Lung (tissue), 12 donors: Measurements from ENCODE around the gene CCDC89. TPM values are rescaled to one million over a fixed set of nuclear protein-coding genes. Genes with fewer than 3 reads are reported as not detected.

Experiments
- ATAC-seq: fragments of 200-7000 bp; cut with Tn5 transposase; one replicate; pipeline ENCODE4 v1.9.1; 2020; ENCODE audit warnings: moderate number of reproducible peaks; ENCODE audit not compliant: insufficient read depth, low FRiP score
- DNase-seq, 3 donors: peaks; one replicate each; pipeline ENCODE4 v3.0.0-alpha.2; 2013 to 2017
- H3K27ac ChIP-seq, 2 donors: one replicate each; pipeline ENCODE4 v1.5.1; 2013; ENCODE audit warnings: mild to moderate bottlenecking in 2 of 2, moderate library complexity in 2 of 2, control low read depth in 1 of 2, inconsistent platforms in 1 of 2, low read depth in 1 of 2, low read length in 1 of 2
- H3K27me3 ChIP-seq, 3 donors: one replicate each; pipeline ENCODE4 v1.5.1; 2013; ENCODE audit warnings: low read length in 2 of 3; ENCODE audit not compliant: control insufficient read depth in 3 of 3, insufficient read depth in 3 of 3
- H3K36me3 ChIP-seq, 4 donors: one replicate each; pipeline ENCODE4 v1.5.1; 2013; ENCODE audit warnings: low read length in 4 of 4, mild to moderate bottlenecking in 1 of 4, moderate library complexity in 1 of 4; ENCODE audit not compliant: control insufficient read depth in 4 of 4, insufficient read depth in 4 of 4
- H3K4me1 ChIP-seq, 5 donors: one replicate each; pipeline ENCODE4 v1.5.1; 2013; ENCODE audit warnings: low read length in 5 of 5, mild to moderate bottlenecking in 2 of 5, moderate library complexity in 1 of 5; ENCODE audit not compliant: control insufficient read depth in 5 of 5, insufficient read depth in 5 of 5
- H3K4me3 ChIP-seq: one replicate; pipeline ENCODE4 v1.5.1; 2013; ENCODE audit warnings: mild to moderate bottlenecking, control low read depth, moderate library complexity
- H3K9ac ChIP-seq, 2 donors: one replicate each; pipeline ENCODE4 v1.5.1; 2013; ENCODE audit warnings: low read length in 2 of 2, control low read depth in 1 of 2; ENCODE audit not compliant: insufficient read depth in 1 of 2
- H3K9me3 ChIP-seq, 4 donors: one replicate each; pipeline ENCODE4 v1.5.1; 2013; ENCODE audit warnings: low read length in 3 of 4, mild to moderate bottlenecking in 1 of 4, moderate library complexity in 1 of 4; ENCODE audit not compliant: control insufficient read depth in 4 of 4, insufficient read depth in 3 of 4
- WGBS, 2 donors: extraction: QIAGEN DNeasy Blood & Tissue Kit; methylation state at CpG; one replicate each; pipeline ENCODE4 v1.1.7; 2013; 5-methylcytosine and 5-hydroxymethylcytosine counted together
- polyA plus RNA-seq, 2 donors: library from polyadenylated mRNA; stranded (reverse); fragments of 200-250 nt; gene quantifications; one replicate each; pipeline ENCODE4 v1.2.1, GENCODE V29; 2013
- total RNA-seq, 2 donors: library from RNA; depleted of rRNA in 1 of 2; stranded (reverse); fragments of >200 nt in 1 of 2; gene quantifications; one replicate each; pipeline ENCODE4 v1.2.1, GENCODE V29; 2014 to 2021
- TF ChIP-seq, protein P1 (sequence below): IDR thresholded peaks from 2 replicates; pipeline ENCODE4 v1.5.1; 2012; ENCODE audit warnings: mild to moderate bottlenecking; ENCODE audit errors: control extremely low read depth, extremely low read depth
- donor health status: control.
- donor health status: control.
- donor health status: Bipolar disorder and iron deficiency.
- donor health status: healthy.
- donor health status: DM: yes; HTN: yes; CAD: no.

CCDC89 gene
- total and polyA plus RNA-seq, 4 donors = 0.65 to 6.5 (median 3.1) TPM

DNA sequence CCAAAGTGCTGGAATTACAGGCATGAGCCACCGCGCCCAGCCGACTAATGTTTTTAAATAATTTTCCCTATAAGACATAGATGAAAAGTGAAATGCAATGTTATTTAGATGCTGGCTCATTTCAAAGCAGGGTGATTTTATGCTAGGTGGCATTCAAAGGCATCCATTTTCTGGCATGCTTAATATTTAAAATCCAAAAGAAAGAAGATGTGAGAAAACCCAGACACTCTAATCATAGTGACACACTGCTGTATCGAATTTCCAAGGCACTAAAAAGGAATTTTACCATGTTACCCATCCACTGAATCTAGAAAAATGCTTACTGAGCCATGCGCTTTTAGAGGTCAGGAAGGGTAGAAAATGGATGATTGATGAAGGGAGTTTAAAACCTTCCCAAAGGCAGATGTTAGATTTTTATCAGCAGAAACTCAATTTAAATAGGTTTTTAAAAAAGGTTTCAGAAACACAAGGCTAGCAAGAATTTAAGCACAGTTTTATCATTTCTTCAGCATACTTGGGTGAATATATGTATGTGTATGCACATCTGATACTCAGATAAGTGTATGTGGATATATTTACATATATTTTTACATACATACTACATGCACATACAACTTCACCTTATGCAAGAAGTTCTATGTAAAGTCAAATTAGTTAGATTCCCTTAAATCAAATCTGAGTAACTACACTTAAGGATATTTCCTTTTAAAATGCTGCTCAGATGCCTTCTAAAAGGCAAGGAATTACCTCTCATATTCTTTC lies 24.1 kb upstream of the CCDC89 start:
- TF ChIP-seq, protein P1, sequence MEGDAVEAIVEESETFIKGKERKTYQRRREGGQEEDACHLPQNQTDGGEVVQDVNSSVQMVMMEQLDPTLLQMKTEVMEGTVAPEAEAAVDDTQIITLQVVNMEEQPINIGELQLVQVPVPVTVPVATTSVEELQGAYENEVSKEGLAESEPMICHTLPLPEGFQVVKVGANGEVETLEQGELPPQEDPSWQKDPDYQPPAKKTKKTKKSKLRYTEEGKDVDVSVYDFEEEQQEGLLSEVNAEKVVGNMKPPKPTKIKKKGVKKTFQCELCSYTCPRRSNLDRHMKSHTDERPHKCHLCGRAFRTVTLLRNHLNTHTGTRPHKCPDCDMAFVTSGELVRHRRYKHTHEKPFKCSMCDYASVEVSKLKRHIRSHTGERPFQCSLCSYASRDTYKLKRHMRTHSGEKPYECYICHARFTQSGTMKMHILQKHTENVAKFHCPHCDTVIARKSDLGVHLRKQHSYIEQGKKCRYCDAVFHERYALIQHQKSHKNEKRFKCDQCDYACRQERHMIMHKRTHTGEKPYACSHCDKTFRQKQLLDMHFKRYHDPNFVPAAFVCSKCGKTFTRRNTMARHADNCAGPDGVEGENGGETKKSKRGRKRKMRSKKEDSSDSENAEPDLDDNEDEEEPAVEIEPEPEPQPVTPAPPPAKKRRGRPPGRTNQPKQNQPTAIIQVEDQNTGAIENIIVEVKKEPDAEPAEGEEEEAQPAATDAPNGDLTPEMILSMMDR = no peak
- 90 to 93% methylated on average over 5 of the region's 5 CpGs for WGBS, 2 donors
- H3K9me3 ChIP-seq = no peaks in the 10 kb centered on the region

DNA sequence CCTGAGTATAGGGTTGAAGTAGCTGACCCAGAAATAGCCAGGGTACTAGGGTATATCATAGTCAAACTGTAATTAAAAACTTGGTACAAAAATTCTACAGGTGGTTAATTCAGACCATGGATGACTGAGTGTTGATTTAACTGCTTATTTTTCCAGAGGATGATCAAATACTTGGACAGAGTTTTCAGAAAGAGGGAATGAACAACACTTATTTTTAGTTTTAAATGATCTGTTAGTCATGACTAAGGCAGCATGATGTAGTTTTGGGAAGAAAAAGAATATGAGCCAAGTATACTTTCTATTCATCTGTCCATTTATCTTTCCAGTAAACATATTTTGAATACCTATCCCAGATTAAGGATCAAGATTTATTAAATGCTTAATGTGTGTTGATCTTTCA lies 19.8 kb upstream of the CCDC89 start:
- ATAC-seq = no peak
- H3K36me3 ChIP-seq = peaks cover 0 to 3% (median 0%) of the 10 kb centered on the region in 4 donors
- H3K27me3 ChIP-seq = no peaks in the 10 kb centered on the region
- no peaks in the 10 kb centered on the region for H3K9me3 ChIP-seq
- H3K9ac ChIP-seq = no peak overlapping the region
- no peak for DNase-seq
- H3K4me1 ChIP-seq = no peaks in the 10 kb centered on the region
- no peak overlapping the region for H3K27ac ChIP-seq
- TF ChIP-seq, protein P1 = no peak
- no peak overlapping the region for H3K4me3 ChIP-seq

More for the DNA sequence above, 24.1 kb upstream of the CCDC89 start:
- H3K36me3 ChIP-seq = peaks cover 0 to 6% (median 2%) of the 10 kb centered on the region in 4 donors
- H3K4me1 ChIP-seq = no peaks in the 10 kb centered on the region
- DNase-seq = no peak
- no peaks in the 10 kb centered on the region for H3K27me3 ChIP-seq
- H3K27ac ChIP-seq = no peak overlapping the region
- H3K4me3 ChIP-seq = no peak overlapping the region
- H3K9ac ChIP-seq = no peak overlapping the region
- ATAC-seq = no peak

GRCh38 chr11:85704967-85705366 lies 19.0 kb upstream of the CCDC89 start:
- WGBS, 2 donors = 95 to 96% methylated on average over 3 of the region's 3 CpGs

More at GRCh38 chr11:85704967-85705366, 19.0 kb upstream of the CCDC89 start:
- H3K9me3 ChIP-seq = no peaks in the 10 kb centered on the region
- no peaks in the 10 kb centered on the region for H3K4me1 ChIP-seq
- no peak overlapping the region for H3K4me3 ChIP-seq
- ATAC-seq (no peak), DNase-seq (no peak)
- H3K27me3 ChIP-seq = no peaks in the 10 kb centered on the region
- no peak overlapping the region for H3K27ac ChIP-seq
- TF ChIP-seq, protein P1 = no peak
- no peak overlapping the region for H3K9ac ChIP-seq
- peaks cover 0 to 3% (median 1%) of the 10 kb centered on the region in 4 donors for H3K36me3 ChIP-seq
